Activated B cell treated with CpG ODN at 0.5 μM for 24 hours (primary cell): ENCODE results near the gene RNPS1. TPM values are rescaled to one million over a fixed set of nuclear protein-coding genes. Genes with fewer than 3 reads are reported as not detected.
A peak's percentile ranks its signal among the peaks of the same experiment; 100 is the strongest.
"Not testable (repeated sequence)": the region's sequence is repeated elsewhere in the genome, so short reads cannot be mapped to it uniquely, and the experiment has no call there.

Source experiments
- ATAC-seq: fragments of 200-7000 bp; cut with Tn5 transposase; one replicate; pipeline ENCODE4 v1.10.0; 2021; ENCODE audit warnings: low read depth, mild to moderate bottlenecking, moderate library complexity
- CTCF ChIA-PET: fragments of 350-600 bp; sonication (Branson Sonifier 250); formaldehyde crosslinking; loops from one replicate; lab custom pipeline; 2021; ENCODE audit warnings: antibody characterized with exemption; lab: Charles Lee
- POLR2A ChIA-PET: fragments of 350-600 bp; sonication (Branson Sonifier 250); formaldehyde crosslinking; loops from one replicate; lab custom pipeline; 2021; ENCODE audit warnings: antibody characterized with exemption; lab: Charles Lee
- DNase-seq: peaks from one replicate; pipeline ENCODE4 v3.0.0; 2022
- H3K27ac Mint-ChIP-seq: one replicate; pipeline ENCODE4 v1.8.0; 2020; ENCODE audit warnings: mixed read lengths
- H3K27me3 Mint-ChIP-seq: one replicate; pipeline ENCODE4 v1.8.0; 2021; ENCODE audit warnings: mixed read lengths
- H3K36me3 Mint-ChIP-seq: one replicate; pipeline ENCODE4 v1.8.0; 2021; ENCODE audit warnings: low read depth, mixed read lengths
- H3K4me1 Mint-ChIP-seq: one replicate; pipeline ENCODE4 v1.8.0; 2021; ENCODE audit warnings: mixed read lengths
- H3K4me3 Mint-ChIP-seq: one replicate; pipeline ENCODE4 v1.8.0; 2020; ENCODE audit warnings: mild to moderate bottlenecking, mixed read lengths
- H3K9me3 Mint-ChIP-seq: one replicate; pipeline ENCODE4 v1.8.0; 2020; ENCODE audit warnings: mixed read lengths
- intact Hi-C: fragments of 100-400 bp; cut with micrococcal nuclease; formaldehyde crosslinking; loops from one replicate; pipeline ENCODE4 v1.15.1; 2024
- total RNA-seq: library from RNA; stranded (reverse); gene quantifications from 2 replicates; pipeline ENCODE4 v1.2.3, GENCODE V29; 2022
- TF ChIP-seq, protein P1 (sequence below): fragments of 200-600 bp; IDR thresholded peaks from one replicate; pipeline ENCODE4 v1.8.0; 2022; ENCODE audit warnings: antibody characterized with exemption, mild to moderate bottlenecking

The RNPS1 gene
- total RNA-seq, 1 donor from 2014 or later: 232 TPM

DNA sequence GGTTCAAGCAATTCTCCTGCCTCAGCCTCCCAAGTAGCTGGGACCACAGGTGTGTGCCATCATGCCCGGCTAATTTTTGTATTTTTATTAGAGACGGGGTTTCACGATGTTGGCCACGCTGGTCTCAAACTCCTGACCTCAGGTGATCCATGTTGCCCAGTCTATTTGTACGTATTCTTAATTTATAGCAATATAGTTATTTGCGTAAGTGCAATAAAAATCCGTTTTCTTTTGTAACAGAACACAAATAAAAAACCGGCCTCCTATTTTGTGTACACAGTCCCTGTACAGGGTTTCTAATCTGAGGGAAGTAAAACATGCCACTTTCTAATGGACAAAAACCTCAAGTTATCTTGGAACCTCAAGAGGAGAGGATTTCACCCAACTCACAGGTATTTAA is 7.7 kb downstream of the RNPS1 start:
- ATAC-seq (no peak), DNase-seq (no peak)
- POLR2A ChIA-PET: no interaction called here
- CTCF ChIA-PET: no interaction called here
- intact Hi-C loops: no loop called here
- H3K36me3 Mint-ChIP-seq: peaks cover 89% of the 10 kb centered on the region
- TF ChIP-seq, protein P1, sequence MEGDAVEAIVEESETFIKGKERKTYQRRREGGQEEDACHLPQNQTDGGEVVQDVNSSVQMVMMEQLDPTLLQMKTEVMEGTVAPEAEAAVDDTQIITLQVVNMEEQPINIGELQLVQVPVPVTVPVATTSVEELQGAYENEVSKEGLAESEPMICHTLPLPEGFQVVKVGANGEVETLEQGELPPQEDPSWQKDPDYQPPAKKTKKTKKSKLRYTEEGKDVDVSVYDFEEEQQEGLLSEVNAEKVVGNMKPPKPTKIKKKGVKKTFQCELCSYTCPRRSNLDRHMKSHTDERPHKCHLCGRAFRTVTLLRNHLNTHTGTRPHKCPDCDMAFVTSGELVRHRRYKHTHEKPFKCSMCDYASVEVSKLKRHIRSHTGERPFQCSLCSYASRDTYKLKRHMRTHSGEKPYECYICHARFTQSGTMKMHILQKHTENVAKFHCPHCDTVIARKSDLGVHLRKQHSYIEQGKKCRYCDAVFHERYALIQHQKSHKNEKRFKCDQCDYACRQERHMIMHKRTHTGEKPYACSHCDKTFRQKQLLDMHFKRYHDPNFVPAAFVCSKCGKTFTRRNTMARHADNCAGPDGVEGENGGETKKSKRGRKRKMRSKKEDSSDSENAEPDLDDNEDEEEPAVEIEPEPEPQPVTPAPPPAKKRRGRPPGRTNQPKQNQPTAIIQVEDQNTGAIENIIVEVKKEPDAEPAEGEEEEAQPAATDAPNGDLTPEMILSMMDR: no peak
- H3K4me1 Mint-ChIP-seq: peaks cover 17% of the 10 kb centered on the region
- H3K4me3 Mint-ChIP-seq: no peak overlapping the region
- H3K9me3 Mint-ChIP-seq: no peaks in the 10 kb centered on the region
- no peak overlapping the region for H3K27ac Mint-ChIP-seq
- H3K27me3 Mint-ChIP-seq: no peaks in the 10 kb centered on the region

DNA sequence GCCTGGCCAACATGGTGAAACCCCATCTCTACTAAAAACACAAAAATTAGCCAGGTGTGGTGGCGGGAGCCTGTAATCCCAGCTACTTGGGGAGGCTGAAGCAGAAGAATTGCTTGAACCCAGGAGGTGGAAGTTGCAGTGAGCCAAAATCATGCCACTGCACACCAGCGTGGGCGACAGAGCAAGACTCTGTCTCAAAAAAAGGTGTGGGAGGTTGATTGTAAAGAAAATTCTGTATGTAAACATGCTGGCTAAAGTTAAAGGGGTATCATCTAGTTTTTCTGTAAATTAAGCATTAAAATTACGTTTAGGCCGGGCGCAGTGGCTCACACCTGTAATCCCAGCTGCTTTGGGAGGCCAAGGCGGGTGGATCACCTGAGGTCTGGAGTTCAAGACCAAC is 9.4 kb downstream of the RNPS1 start:
- H3K36me3 Mint-ChIP-seq: peaks cover 86% of the 10 kb centered on the region
- H3K27ac Mint-ChIP-seq, H3K4me1 Mint-ChIP-seq, H3K9me3 Mint-ChIP-seq, ATAC-seq, DNase-seq, H3K27me3 Mint-ChIP-seq, CTCF ChIA-PET, H3K4me3 Mint-ChIP-seq: not testable (repeated sequence)
- POLR2A ChIA-PET: interaction anchor here (0.7 kb wide), 1 partner anchor 500 kb away, joined by 4 read pairs; no protein-coding TSS in a partner anchor
- intact Hi-C loops: loop anchor here (10.0 kb wide), 1 partner anchor 394 kb away; no protein-coding TSS in a partner anchor

DNA sequence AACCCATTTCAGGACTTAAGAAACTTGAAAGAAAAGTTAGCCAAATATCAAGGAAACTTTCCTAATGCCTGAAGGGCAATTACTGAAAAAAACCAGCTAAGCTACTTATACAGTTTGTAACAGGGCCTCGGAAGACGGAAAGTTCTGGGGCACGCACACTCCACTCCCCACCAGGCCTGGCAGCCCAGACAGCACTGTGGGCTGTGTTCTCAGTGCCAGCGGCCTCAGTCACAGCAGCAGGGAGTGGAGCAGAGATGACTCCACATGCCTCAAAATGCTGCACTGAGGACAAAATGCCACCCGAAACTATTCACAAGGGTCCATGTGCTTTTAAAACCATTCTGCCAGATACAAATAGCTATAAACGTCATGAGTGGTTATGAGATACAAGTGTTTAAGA is 10.2 kb downstream of the RNPS1 start:
- H3K36me3 Mint-ChIP-seq: peaks cover 86% of the 10 kb centered on the region

DNA sequence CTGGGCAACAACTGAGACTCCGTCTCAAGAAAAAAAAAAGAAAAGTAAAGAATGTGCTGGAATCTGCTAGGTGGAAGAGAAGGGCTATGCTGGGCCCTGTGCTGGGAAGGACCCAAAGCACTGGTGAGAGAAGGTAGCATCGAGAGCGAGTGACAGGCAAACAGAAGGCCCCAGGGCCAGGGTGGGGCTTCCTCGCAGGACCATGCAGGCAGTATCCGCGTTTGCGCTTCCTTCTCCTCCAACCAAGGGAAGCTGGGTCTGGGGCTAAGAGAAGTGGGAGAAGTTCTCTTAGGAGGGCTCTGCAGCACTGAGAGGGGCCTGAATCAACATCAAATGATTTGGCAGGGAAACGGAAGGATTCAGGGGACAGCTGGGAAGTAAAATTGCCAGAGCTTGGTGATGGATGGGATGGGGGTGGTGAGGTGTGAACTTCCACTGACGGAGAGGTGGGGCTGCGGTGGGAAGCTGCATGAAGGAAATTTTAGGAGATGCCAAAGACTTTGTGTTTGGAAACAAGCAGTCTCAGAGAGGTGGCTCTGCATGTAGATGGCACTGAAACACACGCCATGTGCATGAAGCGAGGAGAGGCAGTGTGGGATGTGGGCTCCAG is 11.3 kb downstream of the RNPS1 start:
- H3K9me3 Mint-ChIP-seq: no peaks in the 10 kb centered on the region
- ATAC-seq (no peak), DNase-seq (no peak)
- H3K4me1 Mint-ChIP-seq: peaks cover 28% of the 10 kb centered on the region
- no peak overlapping the region for H3K4me3 Mint-ChIP-seq
- H3K27ac Mint-ChIP-seq: no peak overlapping the region
- ChIA-PET CTCF (no interaction called here), POLR2A (interaction anchor here (0.7 to 0.8 kb wide), 2 partner anchors 14 to 18 kb away, joined by 3 read pairs; no protein-coding TSS in a partner anchor)
- intact Hi-C loops: loop anchor here (10.0 kb wide), 1 partner anchor 392 kb away; no protein-coding TSS in a partner anchor
- TF ChIP-seq, protein P1: no peak
- peaks cover 76% of the 10 kb centered on the region for H3K36me3 Mint-ChIP-seq
- H3K27me3 Mint-ChIP-seq: no peaks in the 10 kb centered on the region

More for the DNA sequence above, 10.2 kb downstream of the RNPS1 start:
- ChIA-PET POLR2A (interaction anchor here (0.8 kb wide), 1 partner anchor 13 kb away, joined by 3 read pairs; no protein-coding TSS in a partner anchor), CTCF (no interaction called here)
- ATAC-seq (no peak), DNase-seq (no peak)
- TF ChIP-seq, protein P1: no peak
- Mint-ChIP-seq H3K27ac (no peak overlapping the region), H3K4me3 (no peak overlapping the region), H3K27me3 (no peaks in the 10 kb centered on the region), H3K9me3 (no peaks in the 10 kb centered on the region), H3K4me1 (peaks cover 17% of the 10 kb centered on the region)
- intact Hi-C loops: loop anchor here (10.0 kb wide), 1 partner anchor 393 kb away; no protein-coding TSS in a partner anchor

DNA sequence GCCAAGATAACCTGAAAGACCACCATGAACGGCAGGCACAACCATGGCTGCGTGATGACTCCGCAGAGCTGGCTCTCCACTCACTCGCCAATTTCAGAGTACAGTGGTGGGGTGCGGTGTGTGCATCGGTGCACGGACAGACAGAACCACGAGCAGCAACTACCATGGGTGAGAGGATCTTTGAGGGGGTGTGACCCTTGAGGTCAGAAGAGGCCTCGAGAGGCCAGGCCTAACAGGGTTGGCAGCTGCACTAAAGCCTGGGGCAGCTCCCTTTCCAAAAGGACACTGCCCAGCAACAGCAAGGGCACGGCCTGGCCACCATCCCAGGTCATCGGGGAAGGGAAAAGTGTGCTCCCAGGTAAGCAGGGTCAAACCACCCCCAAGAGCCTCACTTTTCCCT is 14.6 kb downstream of the RNPS1 start:
- POLR2A ChIA-PET: interaction anchor here (2.0 to 4.0 kb wide), 2 partner anchors 100 to 254 kb away, joined by 6 to 61 read pairs; partner anchors contain the start of gene TRAF7
- peak; percentile 15 for ATAC-seq
- Mint-ChIP-seq H3K27ac (peak overlapping the region; percentile 90), H3K9me3 (no peaks in the 10 kb centered on the region), H3K36me3 (peaks cover 51% of the 10 kb centered on the region), H3K4me1 (peaks cover 38% of the 10 kb centered on the region), H3K4me3 (peak overlapping the region; percentile 55), H3K27me3 (no peaks in the 10 kb centered on the region)
- no peak for DNase-seq
- TF ChIP-seq, protein P1: no peak
- CTCF ChIA-PET: interaction anchor here (2.7 kb wide), 1 partner anchor 58 kb away, joined by 34 read pairs; no protein-coding TSS in a partner anchor
- intact Hi-C loops: loop anchor here (5.0 to 10.0 kb wide), 2 partner anchors 234 to 388 kb away; no protein-coding TSS in a partner anchor
